ENCODE measurements around the gene SLC9A2. TPM values are rescaled to one million over a fixed set of nuclear protein-coding genes. Genes with fewer than 3 reads are reported as not detected.

The SLC9A2 gene
- total RNA-seq, 1 donor = not detected

DNA sequence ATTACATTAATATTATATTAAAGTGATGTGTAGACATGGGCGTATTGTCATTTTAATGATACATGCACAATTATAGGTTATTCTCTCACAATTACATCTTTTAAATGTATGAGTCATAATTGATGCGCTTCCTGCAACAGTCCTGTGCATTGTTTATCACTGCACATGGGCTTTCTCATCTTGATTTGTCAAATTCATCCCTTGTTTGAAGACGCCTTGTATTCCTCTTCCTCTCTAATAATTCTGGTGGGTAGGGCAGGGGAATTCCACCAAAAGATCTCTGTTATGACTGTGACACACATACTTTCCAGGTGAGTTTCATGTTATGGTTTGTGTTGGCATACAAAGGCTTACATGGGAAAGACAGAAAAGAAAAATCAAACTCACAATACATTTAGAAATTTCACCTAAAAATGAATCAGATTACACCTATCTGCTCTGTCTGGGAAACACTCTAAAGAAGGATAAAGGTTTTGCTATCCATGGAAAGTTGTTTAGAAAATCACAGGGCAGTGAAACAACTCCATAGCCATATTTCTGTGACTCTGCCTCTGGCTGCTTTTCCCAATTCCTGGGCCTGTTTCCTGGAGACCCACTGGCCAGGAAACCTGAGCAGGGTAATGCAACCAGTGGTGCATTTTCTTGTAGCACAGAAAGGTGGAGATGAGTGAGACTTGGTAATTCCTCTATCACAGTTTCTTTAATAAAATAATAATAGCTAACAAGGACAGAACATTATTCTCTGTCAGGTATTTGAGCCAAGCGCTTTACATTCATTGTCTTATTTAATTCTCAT, 13.2 kb downstream of the SLC9A2 start:
- DNase-seq (ENCODE audit: low read depth) = no peak
- TF ChIP-seq, protein P1, sequence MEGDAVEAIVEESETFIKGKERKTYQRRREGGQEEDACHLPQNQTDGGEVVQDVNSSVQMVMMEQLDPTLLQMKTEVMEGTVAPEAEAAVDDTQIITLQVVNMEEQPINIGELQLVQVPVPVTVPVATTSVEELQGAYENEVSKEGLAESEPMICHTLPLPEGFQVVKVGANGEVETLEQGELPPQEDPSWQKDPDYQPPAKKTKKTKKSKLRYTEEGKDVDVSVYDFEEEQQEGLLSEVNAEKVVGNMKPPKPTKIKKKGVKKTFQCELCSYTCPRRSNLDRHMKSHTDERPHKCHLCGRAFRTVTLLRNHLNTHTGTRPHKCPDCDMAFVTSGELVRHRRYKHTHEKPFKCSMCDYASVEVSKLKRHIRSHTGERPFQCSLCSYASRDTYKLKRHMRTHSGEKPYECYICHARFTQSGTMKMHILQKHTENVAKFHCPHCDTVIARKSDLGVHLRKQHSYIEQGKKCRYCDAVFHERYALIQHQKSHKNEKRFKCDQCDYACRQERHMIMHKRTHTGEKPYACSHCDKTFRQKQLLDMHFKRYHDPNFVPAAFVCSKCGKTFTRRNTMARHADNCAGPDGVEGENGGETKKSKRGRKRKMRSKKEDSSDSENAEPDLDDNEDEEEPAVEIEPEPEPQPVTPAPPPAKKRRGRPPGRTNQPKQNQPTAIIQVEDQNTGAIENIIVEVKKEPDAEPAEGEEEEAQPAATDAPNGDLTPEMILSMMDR (IDR thresholded peaks at IDR 0.05; ENCODE audit: insufficient read depth, low read depth, low read length) = no peak
- H3K4me3 ChIP-seq (ENCODE audit: low read depth, low read length) = no peak overlapping the region

DNA sequence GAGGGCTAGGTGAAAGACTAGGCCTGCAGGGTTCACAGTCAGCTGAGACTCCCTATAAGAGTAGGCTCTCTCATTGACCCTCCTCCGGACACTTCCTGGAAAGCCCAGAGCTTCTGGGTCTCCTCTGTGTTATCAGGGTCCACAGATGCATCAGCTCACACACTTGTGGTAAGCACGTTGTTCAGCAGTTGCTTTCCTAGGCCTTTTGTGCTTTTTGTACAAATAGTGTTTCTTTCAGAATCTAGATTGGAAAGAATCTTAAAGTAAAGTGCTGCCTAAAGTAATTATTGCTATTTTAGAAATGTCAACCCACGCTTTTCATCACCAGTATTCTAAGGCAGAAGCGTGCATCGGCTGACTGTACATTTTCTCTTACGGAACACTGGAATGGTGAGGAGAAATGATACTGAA, 15.5 kb downstream of the SLC9A2 start:
- TF ChIP-seq, protein P1 (IDR thresholded peaks at IDR 0.05; ENCODE audit: insufficient read depth, low read depth, low read length) = no peak
- no peak for DNase-seq (ENCODE audit: low read depth)
- no peak overlapping the region for H3K4me3 ChIP-seq (ENCODE audit: low read depth, low read length)

DNA sequence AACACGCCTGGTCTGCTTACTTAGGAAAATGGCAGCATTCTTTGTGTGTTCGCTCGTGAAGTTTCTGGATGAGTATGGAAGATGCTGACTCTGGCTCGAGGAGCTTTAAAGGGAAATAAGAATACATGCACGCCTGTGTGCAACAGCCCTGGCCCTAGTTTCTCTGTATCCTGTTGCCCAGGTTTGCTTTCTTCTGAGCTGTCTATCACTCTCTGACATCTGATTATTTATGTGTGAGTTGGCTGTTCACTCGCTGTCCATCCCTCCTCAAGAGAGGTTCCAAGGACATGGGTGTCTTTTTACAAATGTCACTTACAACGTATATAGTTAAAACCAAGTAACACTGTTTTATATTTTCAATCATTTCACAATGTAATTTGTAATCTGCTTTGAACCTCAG, 16.0 kb downstream of the SLC9A2 start:
- TF ChIP-seq, protein P1 (IDR thresholded peaks at IDR 0.05; ENCODE audit: insufficient read depth, low read depth, low read length) = no peak
- no peak overlapping the region for H3K4me3 ChIP-seq (ENCODE audit: low read depth, low read length)
- no peak for DNase-seq (ENCODE audit: low read depth)

DNA sequence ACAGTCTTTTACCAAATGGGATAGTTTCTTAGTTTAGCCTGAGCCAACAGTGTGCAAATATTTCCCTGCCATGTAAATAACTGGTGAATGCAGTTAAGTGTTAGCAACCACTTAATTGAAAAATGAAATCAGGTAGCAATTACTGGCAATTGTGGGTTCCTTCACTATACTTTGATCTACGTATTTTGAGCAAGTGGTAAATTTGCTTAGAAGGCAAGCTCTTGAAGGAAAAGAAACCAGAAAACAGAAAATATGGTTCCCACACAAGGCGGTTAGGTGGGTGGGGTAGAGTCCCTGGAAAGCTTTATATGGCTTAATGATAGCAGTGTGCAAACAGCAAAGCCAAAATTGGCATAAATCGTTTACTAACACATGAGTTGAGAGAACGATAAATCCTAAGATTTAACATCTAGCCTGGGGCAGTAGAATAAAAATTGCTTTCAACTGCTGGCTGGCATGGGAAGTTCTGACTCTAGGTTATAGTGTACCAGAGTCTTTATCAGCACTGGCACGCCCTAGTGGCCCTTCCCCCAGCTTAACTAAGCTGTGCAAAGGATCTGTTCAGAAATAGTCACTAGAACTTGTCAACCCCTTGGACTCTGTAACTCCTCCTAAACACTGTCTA, 17.0 kb downstream of the SLC9A2 start:
- no peak for DNase-seq (ENCODE audit: low read depth)
- H3K4me3 ChIP-seq (ENCODE audit: low read depth, low read length) = no peak overlapping the region
- TF ChIP-seq, protein P1 (IDR thresholded peaks at IDR 0.05; ENCODE audit: insufficient read depth, low read depth, low read length) = no peak

DNA sequence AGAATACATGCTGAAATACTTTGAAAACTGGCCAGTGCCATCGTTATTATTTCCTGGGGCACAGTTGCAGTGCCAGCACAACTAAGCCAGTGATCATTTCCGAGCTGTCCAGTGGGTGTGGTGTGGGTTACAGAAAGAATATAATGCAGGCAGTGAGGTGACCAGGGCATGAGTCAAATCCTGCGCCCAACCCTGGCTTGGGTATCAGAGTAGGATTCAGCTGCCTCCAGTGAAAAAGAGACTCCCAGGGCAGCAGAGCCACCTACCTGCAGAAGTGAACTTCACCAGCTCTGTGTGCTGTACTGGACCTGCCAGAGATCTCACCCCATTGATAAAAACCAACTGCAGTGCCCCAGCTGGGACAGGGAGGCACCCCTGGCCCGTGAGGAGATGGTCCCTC, 18.0 kb downstream of the SLC9A2 start:
- DNase-seq (ENCODE audit: low read depth) = no peak
- no peak overlapping the region for H3K4me3 ChIP-seq (ENCODE audit: low read depth, low read length)
- TF ChIP-seq, protein P1 (IDR thresholded peaks at IDR 0.05; ENCODE audit: insufficient read depth, low read depth, low read length) = no peak

DNA sequence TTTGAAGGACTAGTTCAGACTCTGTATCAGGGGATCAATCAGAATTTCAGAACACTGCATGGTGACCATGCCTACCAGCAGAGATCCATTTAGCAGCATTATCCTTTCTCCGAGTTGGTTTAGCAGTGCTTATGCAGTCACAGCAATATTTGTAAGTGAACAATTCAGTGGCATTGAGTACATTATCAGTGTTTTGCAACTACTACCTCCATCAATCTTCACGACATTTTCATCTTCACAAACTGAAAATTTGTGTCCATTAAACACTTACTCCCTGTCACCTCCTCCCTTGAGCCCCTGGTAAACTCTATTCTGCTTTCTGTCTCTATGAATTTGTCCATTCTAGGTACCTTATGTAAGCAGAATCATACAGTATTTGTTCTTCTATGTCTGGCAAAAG, 20.1 kb downstream of the SLC9A2 start:
- no peak for DNase-seq (ENCODE audit: low read depth)
- TF ChIP-seq, protein P1 (IDR thresholded peaks at IDR 0.05; ENCODE audit: insufficient read depth, low read depth, low read length) = no peak
- no peak overlapping the region for H3K4me3 ChIP-seq (ENCODE audit: low read depth, low read length)
